ENCODE results near the gene RPS6KC1.
"Not testable (repeated sequence)": the region's sequence is repeated elsewhere in the genome, so short reads cannot be mapped to it uniquely, and the experiment has no call there.

RPS6KC1 gene

DNA sequence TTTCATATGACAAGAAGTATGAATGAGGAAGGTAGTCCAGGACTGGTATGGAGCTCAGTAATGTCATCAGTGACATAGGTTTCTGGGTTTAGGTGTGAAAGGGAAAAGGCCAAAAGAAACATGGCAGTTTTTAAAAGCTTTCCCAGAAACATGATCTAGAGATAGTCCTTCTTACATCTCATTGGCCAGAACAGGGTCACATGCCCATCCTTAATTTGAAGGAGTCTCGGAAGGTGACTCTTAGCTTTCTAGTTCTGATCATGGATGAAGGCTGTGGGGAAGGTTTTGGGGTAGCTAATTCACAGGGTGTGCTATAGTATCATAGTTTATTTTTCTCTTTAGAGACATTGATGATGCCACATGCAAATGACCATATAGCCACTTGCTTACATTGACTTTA is 55.3 kb downstream of the RPS6KC1 start:
- DNase-seq (ENCODE audit: low read depth in 2 of 2): no peak

DNA sequence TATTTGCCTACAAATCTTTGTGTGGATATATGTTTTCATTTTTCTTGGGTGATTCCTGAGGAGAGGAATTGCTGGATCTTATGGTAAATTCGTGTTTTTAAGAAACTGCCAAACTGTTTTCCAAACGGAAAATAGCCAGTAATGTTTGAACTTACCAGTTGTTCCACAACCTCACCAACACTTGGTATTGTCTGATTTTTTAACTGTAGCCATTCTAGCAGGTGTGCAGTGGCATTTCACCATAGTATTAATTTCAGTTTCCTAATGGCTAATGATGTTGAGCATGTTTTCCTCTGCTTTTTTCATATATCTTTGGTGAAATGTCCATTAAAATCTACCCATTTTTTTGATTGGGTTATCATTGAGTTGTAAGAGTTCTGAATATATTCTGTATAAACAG is 56.6 kb downstream of the RPS6KC1 start:
- DNase-seq (ENCODE audit: low read depth in 2 of 2): no peak

- DNase-seq (ENCODE audit: low read depth in 2 of 2): no peak
Observed at GRCh38 chr1:213110349-213111300, 59.6 kb downstream of the RPS6KC1 start.

DNA sequence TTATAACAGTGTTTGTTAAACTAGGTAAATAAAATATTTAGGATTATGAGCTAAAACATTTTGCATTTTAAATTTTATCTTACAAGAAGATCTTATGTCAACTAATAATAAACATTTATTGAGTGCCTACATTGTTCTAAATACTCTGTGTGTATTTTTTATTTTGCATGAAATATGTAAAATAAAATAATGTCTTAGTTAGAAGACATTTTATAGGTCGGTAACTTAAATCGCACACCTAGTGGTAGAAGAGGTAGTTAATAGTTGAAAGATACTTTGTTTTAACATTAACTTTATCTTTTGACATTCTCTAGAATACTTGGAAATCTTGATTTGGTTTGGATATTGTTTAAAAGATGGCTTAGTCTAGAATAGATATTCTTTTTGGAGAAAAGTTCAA is 60.5 kb downstream of the RPS6KC1 start:
- no peak for DNase-seq (ENCODE audit: low read depth in 2 of 2)

DNA sequence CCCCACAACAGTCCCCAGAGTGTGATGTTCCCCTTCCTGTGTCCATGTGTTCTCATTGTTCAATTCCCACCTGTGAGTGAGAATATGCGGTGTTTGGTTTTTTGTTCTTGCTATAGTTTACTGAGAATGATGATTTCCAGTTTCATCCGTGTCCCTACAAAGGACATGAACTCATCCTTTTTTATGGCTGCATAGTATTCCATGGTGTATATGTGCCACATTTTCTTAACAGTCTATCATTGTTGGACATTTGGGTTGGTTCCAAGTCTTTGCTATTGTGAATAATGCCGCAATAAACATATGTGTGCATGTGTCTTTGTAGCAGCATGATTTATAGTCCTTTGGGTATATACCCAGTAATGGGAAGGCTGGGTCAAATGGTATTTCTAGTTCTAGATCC is 61.7 kb downstream of the RPS6KC1 start:
- not testable (repeated sequence) for DNase-seq (ENCODE audit: low read depth in 2 of 2)

DNA sequence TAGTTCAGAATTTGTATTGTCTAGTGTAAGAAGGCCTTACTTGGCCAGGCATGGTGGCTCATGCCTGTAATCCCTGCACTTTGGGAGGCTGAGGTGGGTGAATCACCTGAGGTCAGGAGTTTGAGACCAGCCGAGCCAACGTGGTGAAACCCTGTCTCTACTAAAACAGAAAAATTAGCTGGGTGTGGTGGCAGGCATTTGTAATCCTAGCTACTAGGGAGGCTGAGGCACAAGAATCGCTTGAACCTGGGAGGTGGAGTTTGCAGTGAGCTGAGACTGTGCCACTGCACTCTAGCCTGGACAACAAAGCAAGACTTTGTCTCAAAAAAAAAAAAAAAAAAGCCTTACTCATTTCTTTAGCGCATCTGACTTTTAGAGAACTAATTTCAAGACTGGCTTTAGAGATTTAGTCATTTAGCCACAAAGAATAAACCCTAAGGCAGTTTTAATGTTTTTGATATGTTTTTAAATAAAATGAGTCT is 66.7 kb downstream of the RPS6KC1 start:
- not testable (repeated sequence) for DNase-seq (ENCODE audit: low read depth in 2 of 2)

DNA sequence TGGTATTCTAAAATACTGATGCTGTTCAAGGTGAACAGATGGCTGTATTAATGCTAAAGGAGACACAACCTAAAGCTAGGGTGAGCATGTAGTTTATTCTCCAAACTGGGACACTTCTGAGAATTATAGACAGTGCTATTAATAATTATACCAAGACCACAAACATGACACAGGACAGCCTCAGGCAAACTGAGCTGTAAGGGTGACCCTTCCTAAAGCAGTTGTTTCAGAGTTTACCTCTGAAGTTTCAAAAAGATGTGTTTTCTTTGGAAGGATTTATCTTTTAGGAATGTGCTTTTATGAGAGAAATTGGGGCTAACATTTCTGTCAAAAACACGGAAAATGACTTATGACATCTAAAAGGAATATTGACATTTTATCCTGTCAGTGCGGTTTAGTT is 68.8 kb downstream of the RPS6KC1 start:
- no peak for DNase-seq (ENCODE audit: low read depth in 2 of 2)

- no peak for DNase-seq (ENCODE audit: low read depth in 2 of 2)
Observed at GRCh38 chr1:213120386-213120785, 69.3 kb downstream of the RPS6KC1 start.

DNA sequence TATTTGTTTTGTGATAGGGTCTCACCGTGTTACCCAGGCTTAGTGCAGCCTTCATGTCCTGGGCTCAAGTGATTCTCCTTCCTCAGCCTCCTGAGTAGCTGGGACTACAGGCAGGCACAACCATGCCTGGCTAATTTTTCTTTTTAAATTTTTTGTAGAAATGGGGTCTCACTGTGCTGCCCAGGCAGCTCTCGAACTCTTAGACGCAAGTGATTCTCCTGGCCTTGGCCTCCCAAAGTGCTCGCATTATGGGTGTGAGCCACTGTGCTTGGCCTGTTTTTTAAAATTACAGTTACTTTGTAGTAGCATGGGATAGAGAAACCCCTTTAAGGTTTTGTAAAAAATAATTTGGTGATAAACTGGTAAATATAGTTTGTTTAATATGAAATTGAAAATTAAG is 69.9 kb downstream of the RPS6KC1 start:
- DNase-seq (ENCODE audit: low read depth in 2 of 2): no peak

DNA sequence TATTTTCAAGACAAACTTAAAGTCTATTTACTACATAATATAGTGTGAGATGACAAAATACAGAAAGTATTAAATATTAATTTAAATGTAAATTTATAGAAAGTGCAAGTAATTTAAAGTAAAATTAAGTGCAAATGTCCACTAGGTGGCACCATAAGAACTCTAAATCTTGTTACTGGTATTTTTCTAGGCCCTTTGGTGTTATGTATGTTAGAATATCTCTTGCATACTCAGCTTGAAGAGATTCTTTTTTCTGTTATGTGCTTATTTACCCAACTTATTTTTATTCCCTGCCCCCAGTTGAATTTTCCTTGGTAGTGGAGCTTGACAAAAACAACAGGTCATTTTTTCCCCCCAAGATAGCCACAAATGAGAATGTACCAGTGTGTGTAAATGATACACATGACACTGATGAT is 71.5 kb downstream of the RPS6KC1 start:
- no peak for DNase-seq (ENCODE audit: low read depth in 2 of 2)

DNA sequence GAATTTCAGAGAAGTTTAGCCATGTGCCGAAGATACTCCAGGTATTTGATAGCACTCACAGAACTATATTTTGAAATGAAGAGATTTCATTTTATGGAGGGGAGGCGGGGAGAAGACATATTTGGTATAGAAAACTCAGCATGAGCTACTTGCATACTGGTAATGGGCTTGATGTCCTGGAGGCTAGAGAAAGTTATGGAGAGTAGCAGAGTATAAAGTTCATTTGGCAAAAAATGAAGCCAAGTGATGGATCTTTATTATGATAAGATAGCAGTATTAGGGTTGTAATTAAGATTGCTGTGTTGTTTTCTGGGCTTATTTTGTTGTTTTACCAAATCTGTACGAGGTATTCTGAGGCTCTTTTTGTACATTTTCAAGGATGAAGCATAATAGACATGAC is 72.0 kb downstream of the RPS6KC1 start:
- no peak for DNase-seq (ENCODE audit: low read depth in 2 of 2)

DNA sequence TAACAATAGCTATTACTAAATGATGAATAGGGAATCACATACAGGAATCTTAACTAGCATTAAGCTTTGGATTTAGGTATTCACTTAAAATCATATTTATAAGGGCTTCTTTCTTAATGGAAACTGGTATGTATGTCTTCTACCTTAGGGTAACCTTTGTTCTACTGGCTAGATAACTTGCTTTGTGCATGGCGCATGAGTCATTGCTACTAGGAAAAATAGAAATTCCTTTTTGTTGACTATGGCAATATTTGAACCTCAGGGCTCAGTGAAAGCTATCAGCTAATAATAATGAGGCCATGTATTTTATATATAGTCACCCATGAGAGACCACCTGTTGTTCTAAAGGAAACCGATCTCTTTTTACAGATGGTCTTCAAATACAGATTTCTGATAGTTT is 72.5 kb downstream of the RPS6KC1 start:
- DNase-seq (ENCODE audit: low read depth in 2 of 2): no peak

GRCh38 chr1:213124590-213124989 is 73.5 kb downstream of the RPS6KC1 start:
- no peak for DNase-seq (ENCODE audit: low read depth in 2 of 2)

DNA sequence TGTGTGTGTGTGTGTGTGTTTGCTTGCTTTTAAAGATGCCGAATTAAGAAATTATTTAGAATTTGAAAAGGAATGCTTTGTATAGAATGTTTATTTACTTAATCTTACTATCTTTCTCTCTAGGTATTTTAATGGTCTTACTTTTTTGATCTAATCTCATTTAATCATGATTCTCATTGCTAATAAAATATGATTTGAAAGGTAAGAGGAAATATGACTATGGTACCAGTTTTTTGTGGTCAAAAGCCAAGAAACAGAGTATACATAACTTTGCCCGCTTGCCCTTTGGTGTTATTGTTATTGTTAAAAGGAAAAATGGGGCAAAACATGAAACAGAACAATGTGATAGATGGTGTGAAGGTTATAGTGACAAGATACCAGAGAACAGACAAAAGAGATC is 74.6 kb downstream of the RPS6KC1 start:
- DNase-seq (ENCODE audit: low read depth in 2 of 2): no peak

- no peak for DNase-seq (ENCODE audit: low read depth in 2 of 2)
Observed at GRCh38 chr1:213127074-213127473, 76.0 kb downstream of the RPS6KC1 start.

DNA sequence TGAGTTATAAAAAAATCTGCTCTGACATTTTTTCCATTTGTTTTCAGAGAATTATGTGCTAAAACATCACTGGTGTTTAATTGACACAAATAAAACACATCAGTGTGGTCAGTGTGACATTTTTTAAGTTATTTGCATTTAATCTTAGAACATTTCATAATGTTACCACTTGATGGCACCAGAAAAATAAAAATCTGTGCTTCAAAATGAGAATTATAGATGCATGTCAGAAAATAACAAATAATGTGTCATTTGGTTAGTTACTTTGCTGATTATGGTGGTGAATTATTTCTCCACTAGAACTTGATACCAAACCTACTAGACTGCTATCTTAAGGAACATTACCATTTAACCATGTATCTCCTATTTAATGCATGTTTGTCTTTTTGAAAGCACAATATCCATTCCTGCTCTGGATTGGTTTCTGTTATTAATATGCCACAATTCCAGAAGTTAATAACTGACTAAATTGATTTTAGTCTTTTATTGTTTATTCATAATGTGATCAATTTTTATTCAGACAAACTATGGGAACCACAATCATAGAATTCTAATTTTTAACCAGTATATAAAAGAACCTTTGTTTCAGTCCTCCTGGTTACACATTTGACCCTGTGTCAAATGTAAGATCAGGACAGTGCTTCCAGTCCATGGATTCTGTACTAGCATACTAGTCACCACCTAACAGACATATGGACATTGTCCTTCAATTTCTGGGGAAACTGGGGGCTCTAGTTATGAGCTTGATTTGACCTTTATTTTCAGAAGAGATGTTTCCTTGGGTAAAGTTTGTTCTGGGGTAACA is 81.0 kb downstream of the RPS6KC1 start:
- no peak for DNase-seq (ENCODE audit: low read depth in 2 of 2)

- no peak for DNase-seq (ENCODE audit: low read depth in 2 of 2)
Observed at GRCh38 chr1:213135572-213135971, 84.5 kb downstream of the RPS6KC1 start.

DNA sequence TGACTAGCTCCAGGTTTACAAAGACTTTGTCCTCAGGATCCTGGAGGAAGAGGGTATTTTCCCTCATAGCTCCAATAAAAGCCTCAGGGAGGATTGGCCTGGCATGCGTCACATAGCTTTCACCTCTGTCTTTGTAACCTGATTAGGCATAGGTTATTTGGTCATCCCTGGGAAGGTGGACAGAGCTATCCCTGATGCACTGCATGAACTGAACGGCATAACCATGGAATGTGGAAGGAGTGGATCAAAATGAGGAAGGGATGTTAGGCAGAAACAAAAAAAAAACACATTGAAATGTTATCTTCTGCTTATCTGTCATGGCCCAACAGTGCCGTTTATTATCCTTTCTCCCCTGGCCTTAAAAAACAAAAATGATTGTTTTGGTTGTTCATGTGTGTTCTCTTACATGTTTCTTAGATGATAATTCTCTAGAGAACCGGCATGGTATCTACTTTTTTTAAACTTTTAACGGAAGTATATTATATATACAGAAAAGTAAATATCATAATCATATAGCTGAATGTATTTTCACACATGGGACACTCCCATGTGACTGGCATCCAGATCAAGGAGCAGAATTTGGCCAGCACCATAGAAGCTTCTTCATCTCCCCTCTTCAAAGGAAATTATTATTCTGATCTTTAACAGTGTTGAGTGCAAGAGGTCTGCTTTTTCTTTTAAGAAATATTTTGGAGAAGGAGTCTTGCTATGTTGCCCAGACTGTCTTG is 85.3 kb downstream of the RPS6KC1 start:
- DNase-seq (ENCODE audit: low read depth in 2 of 2): no peak

GRCh38 chr1:213138391-213138790 is 87.3 kb downstream of the RPS6KC1 start:
- DNase-seq (ENCODE audit: low read depth in 2 of 2): no peak

GRCh38 chr1:213138892-213139291 is 87.9 kb downstream of the RPS6KC1 start:
- DNase-seq (ENCODE audit: low read depth in 2 of 2): no peak

DNA sequence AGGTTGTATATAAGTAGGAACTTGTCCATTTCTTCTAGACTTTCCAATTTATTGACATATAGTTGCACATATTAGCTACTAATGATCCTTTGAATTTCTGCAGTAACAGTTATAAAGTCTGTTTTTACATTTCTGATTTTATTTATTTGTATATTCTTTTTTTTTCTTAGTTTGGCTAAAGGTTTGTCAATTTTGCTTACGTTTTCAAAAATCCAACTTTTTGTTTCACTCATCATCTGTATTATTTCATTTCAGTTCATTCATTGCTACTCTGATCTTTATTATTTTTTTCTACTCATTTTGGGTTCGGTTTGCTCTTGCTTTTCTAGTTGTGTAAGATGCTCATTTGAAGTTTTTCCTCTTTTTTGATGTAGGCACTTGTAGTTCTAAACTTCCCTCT is 97.9 kb downstream of the RPS6KC1 start:
- DNase-seq (ENCODE audit: low read depth in 2 of 2): no peak

DNA sequence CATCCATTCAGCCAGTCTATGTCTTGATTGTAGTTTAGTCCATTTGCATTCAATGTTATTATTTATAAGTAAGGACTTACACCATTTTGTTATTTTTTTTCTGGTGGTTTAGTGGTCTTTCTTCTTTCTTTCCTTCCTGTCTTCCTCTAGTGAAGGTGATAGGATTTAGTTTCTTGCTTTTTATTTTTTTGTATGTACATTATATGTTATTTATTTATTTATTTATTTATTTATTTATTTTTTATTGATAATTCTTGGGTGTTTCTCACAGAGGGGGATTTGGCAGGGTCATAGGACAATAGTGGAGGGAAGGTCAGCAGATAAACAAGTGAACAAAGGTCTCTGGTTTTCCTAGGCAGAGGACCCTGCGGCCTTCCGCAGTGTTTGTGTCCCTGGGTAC is 99.0 kb downstream of the RPS6KC1 start:
- DNase-seq (ENCODE audit: low read depth in 2 of 2): not testable (repeated sequence)

Data from activated CD8-positive, alpha-beta memory T cell treated with anti-CD3 and anti-CD28 coated beads for 4 hours (primary cell).